Activated CD8-positive, alpha-beta T cell treated with anti-CD3 and anti-CD28 coated beads for 36 hours (primary cell): ENCODE measurements around the gene HAUS6. TPM values are rescaled to one million over a fixed set of nuclear protein-coding genes. Genes with fewer than 3 reads are reported as not detected.
"Not testable (repeated sequence)": the region's sequence is repeated elsewhere in the genome, so short reads cannot be mapped to it uniquely, and the experiment has no call there.

Experiments used
- ATAC-seq: fragments of 200-7000 bp; cut with Tn5 transposase; one replicate; pipeline ENCODE4 v1.10.0; 2021; ENCODE audit warnings: mild to moderate bottlenecking, moderate library complexity
- CTCF ChIA-PET: fragments of 350-600 bp; sonication (Branson Sonifier 250); formaldehyde crosslinking; loops from one replicate; lab custom pipeline; 2021; ENCODE audit warnings: antibody characterized with exemption; lab: Charles Lee
- POLR2A ChIA-PET: fragments of 350-600 bp; sonication (Branson Sonifier 250); formaldehyde crosslinking; loops from one replicate; lab custom pipeline; 2021; ENCODE audit warnings: antibody characterized with exemption; lab: Charles Lee
- DNase-seq: peaks from one replicate; pipeline ENCODE4 v3.0.0-alpha.2; 2020
- H3K27ac Mint-ChIP-seq: one replicate; pipeline ENCODE4 v1.8.0; 2021; ENCODE audit warnings: mild to moderate bottlenecking, mixed read lengths
- H3K27me3 Mint-ChIP-seq: one replicate; pipeline ENCODE4 v1.8.0; 2021; ENCODE audit warnings: mixed read lengths
- H3K36me3 Mint-ChIP-seq: one replicate; pipeline ENCODE4 v1.8.0; 2021; ENCODE audit warnings: low read depth, mixed read lengths
- H3K4me1 Mint-ChIP-seq: one replicate; pipeline ENCODE4 v1.8.0; 2021; ENCODE audit warnings: low read depth, mixed read lengths
- H3K4me3 Mint-ChIP-seq: one replicate; pipeline ENCODE4 v1.8.0; 2021; ENCODE audit warnings: mild to moderate bottlenecking, moderate library complexity, mixed read lengths
- H3K9me3 Mint-ChIP-seq: one replicate; pipeline ENCODE4 v1.8.0; 2021; ENCODE audit warnings: mixed read lengths
- CTCF ChIP-seq: fragments of 200-600 bp; IDR thresholded peaks from one replicate; pipeline ENCODE4 v1.8.0; 2022; ENCODE audit warnings: antibody characterized with exemption, mild to moderate bottlenecking
- intact Hi-C: fragments of 100-400 bp; cut with micrococcal nuclease; formaldehyde crosslinking; loops from one replicate; pipeline ENCODE4 v1.10.0; 2022
- total RNA-seq, 2 experiments: library from RNA; stranded (reverse); gene quantifications; one replicate each; pipeline ENCODE4 v1.2.3, GENCODE V29; 2021

HAUS6 gene
- total RNA-seq, 2 experiments from 2014 or later = 30.8 to 35.8 TPM

GRCh38 chr9:19116107-19116790, 13.5 kb upstream of the HAUS6 start:
- ATAC-seq (no peak), DNase-seq (no peak)
- no peak overlapping the region for H3K27ac Mint-ChIP-seq
- no peaks in the 10 kb centered on the region for H3K27me3 Mint-ChIP-seq
- no peak for TF ChIP-seq CTCF
- H3K36me3 Mint-ChIP-seq = peaks cover 50% of the 10 kb centered on the region
- H3K4me1 Mint-ChIP-seq = peaks cover 4% of the 10 kb centered on the region
- intact Hi-C loops = no loop called here
- H3K9me3 Mint-ChIP-seq = no peaks in the 10 kb centered on the region
- no peak overlapping the region for H3K4me3 Mint-ChIP-seq
- ChIA-PET CTCF (interaction anchor here (1.0 to 1.8 kb wide), 2 partner anchors 8 to 10 kb away, joined by 3 to 4 read pairs; no protein-coding TSS in a partner anchor), POLR2A (interaction anchor here (0.6 to 1.1 kb wide), 3 partner anchors 14 to 263 kb away, joined by 3 to 4 read pairs (median 3); partner anchors contain the start of genes HAUS6 and RPS6)

- Mint-ChIP-seq H3K4me3 (no peak overlapping the region), H3K36me3 (peaks cover 37% of the 10 kb centered on the region), H3K27ac (no peak overlapping the region), H3K27me3 (no peaks in the 10 kb centered on the region), H3K9me3 (no peaks in the 10 kb centered on the region), H3K4me1 (peaks cover 4% of the 10 kb centered on the region)
- no peak for TF ChIP-seq CTCF
- intact Hi-C loops = no loop called here
- CTCF ChIA-PET = interaction anchor here (1.1 to 1.8 kb wide), 2 partner anchors 8 to 11 kb away, joined by 3 to 4 read pairs; no protein-coding TSS in a partner anchor
- POLR2A ChIA-PET = no interaction called here
- DNase-seq (no peak), ATAC-seq (no peak)
Observed at GRCh38 chr9:19114680-19115270, 12.1 kb upstream of the HAUS6 start.

GRCh38 chr9:19113964-19114679, 11.4 kb upstream of the HAUS6 start:
- Mint-ChIP-seq H3K4me3 (no peak overlapping the region), H3K27me3 (no peaks in the 10 kb centered on the region), H3K27ac (no peak overlapping the region), H3K36me3 (peaks cover 31% of the 10 kb centered on the region), H3K9me3 (no peaks in the 10 kb centered on the region), H3K4me1 (peaks cover under 1% of the 10 kb centered on the region)
- ChIA-PET POLR2A (interaction anchor here (0.7 kb wide), 1 partner anchor 9 kb away, joined by 3 read pairs; no protein-coding TSS in a partner anchor), CTCF (interaction anchor here (1.1 to 2.1 kb wide), 2 partner anchors 12 to 343 kb away, joined by 3 to 6 read pairs; no protein-coding TSS in a partner anchor)
- DNase-seq (no peak), ATAC-seq (no peak)
- no peak for TF ChIP-seq CTCF
- intact Hi-C loops = no loop called here

GRCh38 chr9:19113064-19113611, 10.4 kb upstream of the HAUS6 start:
- H3K27ac Mint-ChIP-seq, H3K9me3 Mint-ChIP-seq, H3K4me3 Mint-ChIP-seq, H3K27me3 Mint-ChIP-seq, ATAC-seq, intact Hi-C loops, DNase-seq, H3K4me1 Mint-ChIP-seq: not testable (repeated sequence)
- H3K36me3 Mint-ChIP-seq = peaks cover 22% of the 10 kb centered on the region
- CTCF ChIA-PET = interaction anchor here (0.6 to 2.1 kb wide), 3 partner anchors 12 to 344 kb away, joined by 3 to 6 read pairs (median 3); no protein-coding TSS in a partner anchor
- POLR2A ChIA-PET = interaction anchor here (0.7 to 1.4 kb wide), 2 partner anchors 10 to 11 kb away, joined by 3 to 5 read pairs; no protein-coding TSS in a partner anchor

- Mint-ChIP-seq H3K4me3 (no peak overlapping the region), H3K27me3 (no peaks in the 10 kb centered on the region), H3K4me1 (peaks cover 7% of the 10 kb centered on the region), H3K27ac (no peak overlapping the region), H3K36me3 (no peaks in the 10 kb centered on the region), H3K9me3 (no peaks in the 10 kb centered on the region)
- peak; percentile 67 for ATAC-seq
- ChIA-PET CTCF (interaction anchor here (1.9 kb wide), 1 partner anchor 66 kb away, joined by 7 read pairs; no protein-coding TSS in a partner anchor), POLR2A (no interaction called here)
- intact Hi-C loops = no loop called here
- peak; percentile 26 for DNase-seq
- no peak for TF ChIP-seq CTCF
Observed at GRCh38 chr9:19108038-19108437, 5.3 kb upstream of the HAUS6 start.
